Smooth muscle cell (in vitro differentiated cells): ENCODE results near the gene HACD3. TPM values are rescaled to one million over a fixed set of nuclear protein-coding genes. Genes with fewer than 3 reads are reported as not detected.
"Not testable (repeated sequence)": the region's sequence is repeated elsewhere in the genome, so short reads cannot be mapped to it uniquely, and the experiment has no call there.

ENCODE experiments used
- DNase-seq: peaks from one replicate; lab custom pipeline; 2025; ENCODE audit not compliant: unreplicated experiment; lab: John Stamatoyannopoulos, UW
- H2AFZ ChIP-seq: fragments of 200-600 bp; sonication (generic); 2 replicates; pipeline ENCODE4 v1.6.0; 2016; ENCODE audit warnings: antibody characterized with exemption, low read depth, mild to moderate bottlenecking
- H3F3A ChIP-seq: fragments of 200-600 bp; sonication (generic); 2 replicates; pipeline ENCODE4 v1.6.0; 2017; ENCODE audit warnings: antibody characterized with exemption, low read depth
- H3K27ac ChIP-seq: fragments of 200-600 bp; sonication (generic); 2 replicates; pipeline ENCODE4 v1.5.1; 2016; ENCODE audit warnings: low read depth, mild to moderate bottlenecking
- H3K27me3 ChIP-seq: fragments of 200-600 bp; sonication (generic); 2 replicates; pipeline ENCODE4 v1.6.1; 2016; ENCODE audit warnings: low read depth, mild to moderate bottlenecking
- H3K36me3 ChIP-seq: fragments of 200-600 bp; sonication (generic); 2 replicates; pipeline ENCODE4 v1.5.1; 2016; ENCODE audit warnings: low read depth
- H3K4me1 ChIP-seq: fragments of 200-600 bp; sonication (generic); 2 replicates; pipeline ENCODE4 v1.5.1; 2016; ENCODE audit warnings: low read depth
- H3K4me2 ChIP-seq: fragments of 200-600 bp; sonication (generic); 2 replicates; pipeline ENCODE4 v1.6.0; 2016; ENCODE audit warnings: mild to moderate bottlenecking
- H3K4me3 ChIP-seq: fragments of 200-600 bp; sonication (generic); 2 replicates; pipeline ENCODE4 v1.5.1; 2016; ENCODE audit warnings: mild to moderate bottlenecking
- H3K79me2 ChIP-seq: fragments of 200-600 bp; sonication (generic); 2 replicates; pipeline ENCODE4 v1.6.0; 2016; ENCODE audit warnings: low read depth, mild to moderate bottlenecking
- H3K9ac ChIP-seq: fragments of 200-600 bp; sonication (generic); 2 replicates; pipeline ENCODE4 v1.6.0; 2016; ENCODE audit warnings: low read depth
- H3K9me3 ChIP-seq: fragments of 200-600 bp; sonication (generic); replicated peaks from 2 replicates; pipeline ENCODE4 v1.5.1; 2016; ENCODE audit warnings: low read depth
- H4K20me1 ChIP-seq: fragments of 200-600 bp; sonication (generic); 2 replicates; pipeline ENCODE4 v1.6.0; 2016; ENCODE audit warnings: low read depth
- CTCF ChIP-seq: fragments of 200-600 bp; sonication (generic); IDR thresholded peaks from 2 replicates; pipeline ENCODE4 v1.5.1; 2017; ENCODE audit warnings: borderline replicate concordance, mild to moderate bottlenecking, antibody characterized with exemption; ENCODE audit not compliant: insufficient read depth, poor library complexity, severe bottlenecking
- WGBS: methylation state at CpG from one replicate; pipeline ENCODE4 v1.1.7; 2016; ENCODE audit warnings: low lambda C conversion rate; 5-methylcytosine and 5-hydroxymethylcytosine counted together
- polyA plus RNA-seq: library from polyadenylated mRNA; unstranded; fragments of >200 nt; fragmentation: Nextera tagmentation; extraction: Ambion mirVana; gene quantifications from 2 replicates; pipeline ENCODE4 v1.2.1, GENCODE V29; 2016
- total RNA-seq: library from RNA; depleted of rRNA; stranded (reverse); fragments of >200 nt; gene quantifications from 2 replicates; pipeline ENCODE4 v1.2.3, GENCODE V29; 2014

The HACD3 gene
- total and polyA plus RNA-seq, 2 experiments from 2014 or later, result 73.8 to 107 TPM

- no peak for TF ChIP-seq CTCF
- 68% methylated on average over 3 of the region's 3 CpGs for WGBS
- H3K79me2 ChIP-seq, result peaks cover 32% of the 10 kb centered on the region
Observed at GRCh38 chr15:65550681-65551098, 20.4 kb downstream of the HACD3 start.

GRCh38 chr15:65551183-65551582, 20.9 kb downstream of the HACD3 start:
- Histone ChIP-seq H3K27ac (no peak overlapping the region), H3K79me2 (peaks cover 28% of the 10 kb centered on the region), H3K9ac (no peak overlapping the region), H3K27me3 (no peaks in the 10 kb centered on the region), H3F3A (no peaks in the 10 kb centered on the region), H4K20me1 (peaks cover 56% of the 10 kb centered on the region), H3K9me3 (no peaks in the 10 kb centered on the region), H3K4me1 (no peaks in the 10 kb centered on the region), H3K36me3 (no peaks in the 10 kb centered on the region), H3K4me2 (no peak overlapping the region), H2AFZ (no peak overlapping the region), H3K4me3 (no peak overlapping the region)
- TF ChIP-seq CTCF, result no peak
- no peak for DNase-seq
- 91% methylated on average over 2 of the region's 2 CpGs for WGBS

More at GRCh38 chr15:65550681-65551098, 20.4 kb downstream of the HACD3 start:
- Histone ChIP-seq H3K27ac (no peak overlapping the region), H3K4me3 (no peak overlapping the region), H3K27me3 (no peaks in the 10 kb centered on the region), H3K4me1 (no peaks in the 10 kb centered on the region), H2AFZ (no peak overlapping the region), H3K36me3 (no peaks in the 10 kb centered on the region), H4K20me1 (peaks cover 60% of the 10 kb centered on the region), H3K4me2 (no peak overlapping the region), H3K9me3 (no peaks in the 10 kb centered on the region), H3K9ac (no peak overlapping the region), H3F3A (no peaks in the 10 kb centered on the region)
- DNase-seq, result no peak

- DNase-seq, H3K9ac ChIP-seq, H3K27me3 ChIP-seq, H3K9me3 ChIP-seq, H3K4me2 ChIP-seq, H3K4me3 ChIP-seq, H3K4me1 ChIP-seq, H3F3A ChIP-seq, H3K27ac ChIP-seq, H3K36me3 ChIP-seq, H2AFZ ChIP-seq: not testable (repeated sequence)
- Histone ChIP-seq H3K79me2 (peaks cover 13% of the 10 kb centered on the region), H4K20me1 (peaks cover 39% of the 10 kb centered on the region)
- WGBS, result 97% methylated on average over 4 of the region's 6 CpGs
Observed at GRCh38 chr15:65552851-65553250, 22.6 kb downstream of the HACD3 start.

- no peak for DNase-seq
- no peak overlapping the region for H3K4me2 ChIP-seq
- H3K79me2 ChIP-seq, result peaks cover 4% of the 10 kb centered on the region
- no peak overlapping the region for H3K9ac ChIP-seq
- no peak for TF ChIP-seq CTCF
- H4K20me1 ChIP-seq, result peaks cover 32% of the 10 kb centered on the region
- 96% methylated on average over 3 of the region's 3 CpGs for WGBS
- H3K4me1 ChIP-seq, result no peaks in the 10 kb centered on the region
- no peaks in the 10 kb centered on the region for H3K9me3 ChIP-seq
- H2AFZ ChIP-seq, result no peak overlapping the region
- H3K27ac ChIP-seq, result no peak overlapping the region
- H3K36me3 ChIP-seq, result no peaks in the 10 kb centered on the region
- H3K27me3 ChIP-seq, result no peaks in the 10 kb centered on the region
- H3K4me3 ChIP-seq, result no peak overlapping the region
- H3F3A ChIP-seq, result no peaks in the 10 kb centered on the region
Observed at GRCh38 chr15:65553691-65554090, 23.4 kb downstream of the HACD3 start.
